SK-N-MC (cell line): ENCODE data around the gene MBD3L2.
"Not testable (repeated sequence)": the region's sequence is repeated elsewhere in the genome, so short reads cannot be mapped to it uniquely, and the experiment has no call there.

ENCODE experiments used
- EZH2 ChIP-seq: fragments of 200-600 bp; sonication (generic); IDR thresholded peaks from one replicate; pipeline ENCODE4 v1.6.1; 2017; ENCODE audit warnings: antibody characterized with exemption
- POLR2AphosphoS5 ChIP-seq: IDR thresholded peaks from 2 replicates; pipeline ENCODE4 v1.6.1; 2012; ENCODE audit warnings: mild to moderate bottlenecking, low read depth, low read length, borderline replicate concordance

GRCh38 chr19:7021331-7021730 lies 27.8 kb upstream of the MBD3L2 start, which contains the start of gene MBD3L2B:
- not testable (repeated sequence) for TF ChIP-seq EZH2, POLR2AphosphoS5
